ENCODE results near the gene HMG20A. TPM values are rescaled to one million over a fixed set of nuclear protein-coding genes. Genes with fewer than 3 reads are reported as not detected.

The HMG20A gene
- total and polyA plus RNA-seq, 2 of the 13 experiments (the other 11 are each of a cell fraction or from before 2014, with no cell fraction given) = 28.0 to 35.2 TPM

DNA sequence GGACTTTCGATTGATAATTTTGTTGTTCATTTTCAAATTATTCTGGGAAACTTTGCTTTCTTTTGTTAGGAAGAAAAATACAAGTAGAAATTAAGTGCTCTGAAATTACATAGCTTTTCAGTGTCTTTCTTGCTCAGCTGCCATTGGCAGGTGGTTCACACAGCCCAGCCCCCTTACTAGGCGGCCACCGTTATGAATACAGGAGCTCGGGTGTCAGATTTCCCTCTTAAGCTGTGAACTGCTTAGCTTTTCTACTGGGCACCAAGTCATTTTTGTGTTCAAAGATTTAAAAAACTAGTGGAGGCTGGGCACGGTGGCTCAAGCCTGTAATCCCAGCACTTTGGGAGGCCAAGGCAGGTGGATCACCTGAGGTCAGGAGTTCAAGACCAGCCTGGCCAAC, 55.2 kb downstream of the HMG20A start:
- no peak overlapping the region for H2AFZ ChIP-seq (ENCODE audit: low read length)
- H3K27me3 ChIP-seq (ENCODE audit: control insufficient read depth in 1 of 2, insufficient read depth in 2 of 2, low read length in 2 of 2) = no peaks in the 10 kb centered on the region
- ChIA-PET POLR2A (no interaction called here), CTCF (ENCODE audit: low intra/inter-chr PET ratio, low total read pairs) (no interaction called here)
- in situ Hi-C loops (cut with HindIII; ENCODE audit: extremely low pct_ligation_motif_present, low pct_unique_long_range_greater_than_20kb) = no loop called here
- H3K79me2 ChIP-seq (ENCODE audit: insufficient read depth, low read length) = no peaks in the 10 kb centered on the region
- BruUV-seq (replicated peaks) = no TSS peak
- H3K4me3 ChIP-seq (replicated peaks in 1 of 3; ENCODE audit: insufficient read depth in 1 of 3, low read depth in 2 of 3, low read length in 3 of 3) = no peak overlapping the region
- ATAC-seq (no peak), FAIRE-seq (no peak), DNase-seq (ENCODE audit: low spot score) (no peak)
- WGBS (ENCODE audit: low lambda C conversion rate) = 98% methylated on average over 5 of the region's 5 CpGs
- peaks cover 9 to 59% of the 10 kb centered on the region in 2 experiments for H3K36me3 ChIP-seq (replicated peaks in 1 of 2; ENCODE audit: control insufficient read depth in 1 of 2, insufficient read depth in 2 of 2, low read length in 2 of 2)
- H3K4me1 ChIP-seq (ENCODE audit: insufficient read depth, low read length) = no peaks in the 10 kb centered on the region
- H4K20me1 ChIP-seq (ENCODE audit: insufficient read depth, low read length) = no peaks in the 10 kb centered on the region; the same call in 1 of the 2 replicates
- no peak overlapping the region for H3K9ac ChIP-seq (ENCODE audit: insufficient read depth, low read depth, low read length)
- H3K9me3 ChIP-seq (ENCODE audit: low read length) = no peaks in the 10 kb centered on the region
- TF ChIP-seq MAFK (conservative IDR thresholded peaks at IDR 0.05 in 1 of 2, IDR thresholded peaks at IDR 0.05 in 1 of 2; ENCODE audit: low read length in 2 of 2) (no peak), HCFC1 (IDR thresholded peaks at IDR 0.05; ENCODE audit: low read depth, low read length) (no peak), ZBTB7A (CRISPR knock-in tag; IDR thresholded peaks at IDR 0.05) (no peak), MYC (CRISPR knock-in tag; IDR thresholded peaks at IDR 0.05; ENCODE audit: borderline replicate concordance) (no peak), CENPX (CRISPR knock-in tag; IDR thresholded peaks at IDR 0.05) (no peak), NAIF1 (CRISPR knock-in tag; IDR thresholded peaks at IDR 0.05; ENCODE audit: borderline replicate concordance) (no peak)
- no peak overlapping the region for H3K27ac ChIP-seq (ENCODE audit: extremely low read length, insufficient read depth, low read length)
- intact Hi-C loops (cut with micrococcal nuclease; ENCODE audit: unreplicated experiment) = no loop called here
- no peak overlapping the region for H3K4me2 ChIP-seq (ENCODE audit: low read depth, low read length)

DNA sequence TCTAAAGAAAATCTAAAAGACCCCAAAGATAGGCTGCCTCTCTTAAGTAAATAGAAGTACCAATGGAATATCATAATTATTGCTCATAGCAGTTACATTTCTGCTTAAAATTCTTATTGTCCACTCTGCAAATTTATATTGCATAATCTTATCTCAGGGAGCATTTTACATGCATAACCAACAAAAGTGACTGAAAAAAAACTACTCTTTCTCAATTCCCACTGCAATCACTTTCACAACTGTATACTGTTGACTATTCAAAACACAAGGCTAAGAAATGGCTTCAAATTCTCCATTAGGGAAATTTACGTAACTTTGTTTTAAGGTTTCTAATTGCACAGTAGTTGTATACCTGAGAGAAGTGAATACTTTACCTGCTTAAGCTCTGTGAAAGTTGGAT, 56.3 kb downstream of the HMG20A start:
- ChIA-PET POLR2A (no interaction called here), CTCF (ENCODE audit: low intra/inter-chr PET ratio, low total read pairs) (no interaction called here)
- FAIRE-seq (no peak), DNase-seq (ENCODE audit: low spot score) (no peak), ATAC-seq (no peak)
- WGBS (ENCODE audit: low lambda C conversion rate) = 97% methylated on average over 1 of the region's 1 CpG
- Histone ChIP-seq H3K4me3 (replicated peaks in 1 of 3; ENCODE audit: insufficient read depth in 1 of 3, low read depth in 2 of 3, low read length in 3 of 3) (no peak overlapping the region), H3K4me2 (ENCODE audit: low read depth, low read length) (no peak overlapping the region), H3K27me3 (ENCODE audit: control insufficient read depth in 1 of 2, insufficient read depth in 2 of 2, low read length in 2 of 2) (no peaks in the 10 kb centered on the region), H3K9ac (ENCODE audit: insufficient read depth, low read depth, low read length) (no peak overlapping the region), H3K9me3 (ENCODE audit: low read length) (no peaks in the 10 kb centered on the region), H2AFZ (ENCODE audit: low read length) (no peak overlapping the region), H3K36me3 (replicated peaks in 1 of 2; ENCODE audit: control insufficient read depth in 1 of 2, insufficient read depth in 2 of 2, low read length in 2 of 2) (peaks cover 8 to 59% of the 10 kb centered on the region in 2 experiments), H4K20me1 (ENCODE audit: insufficient read depth, low read length) (no peaks in the 10 kb centered on the region; the same call in 1 of the 2 replicates), H3K27ac (ENCODE audit: extremely low read length, insufficient read depth, low read length) (no peak overlapping the region), H3K79me2 (ENCODE audit: insufficient read depth, low read length) (no peaks in the 10 kb centered on the region), H3K4me1 (ENCODE audit: insufficient read depth, low read length) (no peaks in the 10 kb centered on the region)
- BruUV-seq (replicated peaks) = no TSS peak
- TF ChIP-seq, protein P1, sequence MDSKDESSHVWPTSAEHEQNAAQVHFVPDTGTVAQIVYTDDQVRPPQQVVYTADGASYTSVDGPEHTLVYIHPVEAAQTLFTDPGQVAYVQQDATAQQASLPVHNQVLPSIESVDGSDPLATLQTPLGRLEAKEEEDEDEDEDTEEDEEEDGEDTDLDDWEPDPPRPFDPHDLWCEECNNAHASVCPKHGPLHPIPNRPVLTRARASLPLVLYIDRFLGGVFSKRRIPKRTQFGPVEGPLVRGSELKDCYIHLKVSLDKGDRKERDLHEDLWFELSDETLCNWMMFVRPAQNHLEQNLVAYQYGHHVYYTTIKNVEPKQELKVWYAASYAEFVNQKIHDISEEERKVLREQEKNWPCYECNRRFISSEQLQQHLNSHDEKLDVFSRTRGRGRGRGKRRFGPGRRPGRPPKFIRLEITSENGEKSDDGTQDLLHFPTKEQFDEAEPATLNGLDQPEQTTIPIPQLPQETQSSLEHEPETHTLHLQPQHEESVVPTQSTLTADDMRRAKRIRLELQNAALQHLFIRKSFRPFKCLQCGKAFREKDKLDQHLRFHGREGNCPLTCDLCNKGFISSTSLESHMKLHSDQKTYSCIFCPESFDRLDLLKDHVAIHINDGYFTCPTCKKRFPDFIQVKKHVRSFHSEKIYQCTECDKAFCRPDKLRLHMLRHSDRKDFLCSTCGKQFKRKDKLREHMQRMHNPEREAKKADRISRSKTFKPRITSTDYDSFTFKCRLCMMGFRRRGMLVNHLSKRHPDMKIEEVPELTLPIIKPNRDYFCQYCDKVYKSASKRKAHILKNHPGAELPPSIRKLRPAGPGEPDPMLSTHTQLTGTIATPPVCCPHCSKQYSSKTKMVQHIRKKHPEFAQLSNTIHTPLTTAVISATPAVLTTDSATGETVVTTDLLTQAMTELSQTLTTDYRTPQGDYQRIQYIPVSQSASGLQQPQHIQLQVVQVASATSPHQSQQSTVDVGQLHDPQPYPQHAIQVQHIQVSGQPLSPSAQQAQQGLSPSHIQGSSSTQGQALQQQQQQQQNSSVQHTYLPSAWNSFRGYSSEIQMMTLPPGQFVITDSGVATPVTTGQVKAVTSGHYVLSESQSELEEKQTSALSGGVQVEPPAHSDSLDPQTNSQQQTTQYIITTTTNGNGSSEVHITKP (CRISPR knock-in tag; IDR thresholded peaks at IDR 0.05; ENCODE audit: low read depth) = no peak
- TF ChIP-seq, protein P2, sequence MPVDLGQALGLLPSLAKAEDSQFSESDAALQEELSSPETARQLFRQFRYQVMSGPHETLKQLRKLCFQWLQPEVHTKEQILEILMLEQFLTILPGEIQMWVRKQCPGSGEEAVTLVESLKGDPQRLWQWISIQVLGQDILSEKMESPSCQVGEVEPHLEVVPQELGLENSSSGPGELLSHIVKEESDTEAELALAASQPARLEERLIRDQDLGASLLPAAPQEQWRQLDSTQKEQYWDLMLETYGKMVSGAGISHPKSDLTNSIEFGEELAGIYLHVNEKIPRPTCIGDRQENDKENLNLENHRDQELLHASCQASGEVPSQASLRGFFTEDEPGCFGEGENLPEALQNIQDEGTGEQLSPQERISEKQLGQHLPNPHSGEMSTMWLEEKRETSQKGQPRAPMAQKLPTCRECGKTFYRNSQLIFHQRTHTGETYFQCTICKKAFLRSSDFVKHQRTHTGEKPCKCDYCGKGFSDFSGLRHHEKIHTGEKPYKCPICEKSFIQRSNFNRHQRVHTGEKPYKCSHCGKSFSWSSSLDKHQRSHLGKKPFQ (CRISPR knock-in tag; IDR thresholded peaks at IDR 0.05; ENCODE audit: insufficient replicate concordance) = no peak
- TF ChIP-seq, protein P3, sequence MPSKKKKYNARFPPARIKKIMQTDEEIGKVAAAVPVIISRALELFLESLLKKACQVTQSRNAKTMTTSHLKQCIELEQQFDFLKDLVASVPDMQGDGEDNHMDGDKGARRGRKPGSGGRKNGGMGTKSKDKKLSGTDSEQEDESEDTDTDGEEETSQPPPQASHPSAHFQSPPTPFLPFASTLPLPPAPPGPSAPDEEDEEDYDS (CRISPR knock-in tag; IDR thresholded peaks at IDR 0.05) = no peak
- TF ChIP-seq SOX6 (IDR thresholded peaks at IDR 0.05) (no peak), SOX6 (CRISPR knock-in tag; IDR thresholded peaks at IDR 0.05) (no peak), KDM5B (CRISPR knock-in tag; IDR thresholded peaks at IDR 0.05; ENCODE audit: borderline replicate concordance) (no peak)
- in situ Hi-C loops (cut with HindIII; ENCODE audit: extremely low pct_ligation_motif_present, low pct_unique_long_range_greater_than_20kb) = no loop called here
- intact Hi-C loops (cut with micrococcal nuclease; ENCODE audit: unreplicated experiment) = no loop called here

All from HepG2 (cell line).